Smooth muscle cell (in vitro differentiated cells): ENCODE results near the gene TUSC2. TPM values are rescaled to one million over a fixed set of nuclear protein-coding genes. Genes with fewer than 3 reads are reported as not detected.

Source experiments
- DNase-seq: peaks from one replicate; lab custom pipeline; 2025; ENCODE audit not compliant: unreplicated experiment; lab: John Stamatoyannopoulos, UW
- H2AFZ ChIP-seq: fragments of 200-600 bp; sonication (generic); 2 replicates; pipeline ENCODE4 v1.6.0; 2016; ENCODE audit warnings: antibody characterized with exemption, low read depth, mild to moderate bottlenecking
- H3F3A ChIP-seq: fragments of 200-600 bp; sonication (generic); 2 replicates; pipeline ENCODE4 v1.6.0; 2017; ENCODE audit warnings: antibody characterized with exemption, low read depth
- H3K27ac ChIP-seq: fragments of 200-600 bp; sonication (generic); 2 replicates; pipeline ENCODE4 v1.5.1; 2016; ENCODE audit warnings: low read depth, mild to moderate bottlenecking
- H3K27me3 ChIP-seq: fragments of 200-600 bp; sonication (generic); 2 replicates; pipeline ENCODE4 v1.6.1; 2016; ENCODE audit warnings: low read depth, mild to moderate bottlenecking
- H3K36me3 ChIP-seq: fragments of 200-600 bp; sonication (generic); 2 replicates; pipeline ENCODE4 v1.5.1; 2016; ENCODE audit warnings: low read depth
- H3K4me1 ChIP-seq: fragments of 200-600 bp; sonication (generic); 2 replicates; pipeline ENCODE4 v1.5.1; 2016; ENCODE audit warnings: low read depth
- H3K4me2 ChIP-seq: fragments of 200-600 bp; sonication (generic); 2 replicates; pipeline ENCODE4 v1.6.0; 2016; ENCODE audit warnings: mild to moderate bottlenecking
- H3K4me3 ChIP-seq: fragments of 200-600 bp; sonication (generic); 2 replicates; pipeline ENCODE4 v1.5.1; 2016; ENCODE audit warnings: mild to moderate bottlenecking
- H3K79me2 ChIP-seq: fragments of 200-600 bp; sonication (generic); 2 replicates; pipeline ENCODE4 v1.6.0; 2016; ENCODE audit warnings: low read depth, mild to moderate bottlenecking
- H3K9ac ChIP-seq: fragments of 200-600 bp; sonication (generic); 2 replicates; pipeline ENCODE4 v1.6.0; 2016; ENCODE audit warnings: low read depth
- H3K9me3 ChIP-seq: fragments of 200-600 bp; sonication (generic); replicated peaks from 2 replicates; pipeline ENCODE4 v1.5.1; 2016; ENCODE audit warnings: low read depth
- H4K20me1 ChIP-seq: fragments of 200-600 bp; sonication (generic); 2 replicates; pipeline ENCODE4 v1.6.0; 2016; ENCODE audit warnings: low read depth
- WGBS: methylation state at CpG from one replicate; pipeline ENCODE4 v1.1.7; 2016; ENCODE audit warnings: low lambda C conversion rate; 5-methylcytosine and 5-hydroxymethylcytosine counted together
- polyA plus RNA-seq: library from polyadenylated mRNA; unstranded; fragments of >200 nt; fragmentation: Nextera tagmentation; extraction: Ambion mirVana; gene quantifications from 2 replicates; pipeline ENCODE4 v1.2.1, GENCODE V29; 2016
- total RNA-seq: library from RNA; depleted of rRNA; stranded (reverse); fragments of >200 nt; gene quantifications from 2 replicates; pipeline ENCODE4 v1.2.3, GENCODE V29; 2014
- TF ChIP-seq, protein P1 (sequence below): fragments of 200-600 bp; sonication (generic); IDR thresholded peaks from 2 replicates; pipeline ENCODE4 v1.5.1; 2017; ENCODE audit warnings: borderline replicate concordance, mild to moderate bottlenecking, antibody characterized with exemption; ENCODE audit not compliant: insufficient read depth, poor library complexity, severe bottlenecking

Gene TUSC2
- total and polyA plus RNA-seq, 2 experiments from 2014 or later = 25.1 to 53.4 TPM

DNA sequence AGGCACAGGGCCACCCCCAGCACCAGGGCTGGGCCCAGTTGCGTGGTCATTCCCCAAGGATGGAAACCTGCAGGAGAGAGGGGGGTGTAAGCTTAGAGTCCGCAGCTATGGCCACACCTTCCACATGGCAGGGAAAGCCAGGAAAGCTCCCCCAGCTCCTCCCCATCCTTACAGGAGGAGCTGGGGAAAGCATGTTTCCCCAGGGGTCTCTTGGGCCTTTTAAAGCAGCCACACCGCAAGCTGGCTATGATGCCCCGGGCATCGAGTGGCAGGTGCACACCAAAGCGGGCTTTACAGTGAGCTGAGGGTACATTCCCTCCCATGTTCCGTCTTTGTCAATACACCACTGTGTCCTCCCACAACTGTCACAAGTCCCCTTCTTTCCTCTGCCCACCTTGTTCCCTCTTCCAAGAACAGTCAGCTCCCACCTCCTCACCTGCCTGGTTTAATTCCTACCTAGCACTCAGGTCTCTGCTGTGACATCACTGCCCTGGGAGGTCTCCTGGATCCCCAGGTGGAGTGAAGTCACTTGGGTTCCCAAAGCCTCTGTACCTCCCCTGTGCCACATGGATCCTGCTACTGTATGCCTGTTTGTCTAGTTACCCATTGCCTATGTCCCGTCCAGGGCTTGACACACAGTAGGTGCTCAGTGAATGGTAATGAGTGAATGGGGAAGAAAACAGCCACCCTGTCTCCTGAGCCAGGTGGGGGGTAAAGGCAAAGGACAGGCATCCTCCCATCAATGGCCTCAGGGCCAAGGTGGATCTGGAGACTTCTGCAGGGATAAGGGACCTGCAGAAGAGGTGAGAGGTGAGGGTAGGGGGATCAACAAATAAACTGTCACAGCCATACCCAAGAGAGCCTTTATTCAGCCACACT is 32.2 kb downstream of the TUSC2 start:
- WGBS = 96% methylated on average over 8 of the region's 8 CpGs
- H3K36me3 ChIP-seq = no peaks in the 10 kb centered on the region
- no peaks in the 10 kb centered on the region for H3K27me3 ChIP-seq
- H3K4me2 ChIP-seq = no peak overlapping the region
- H3K79me2 ChIP-seq = peaks cover 11% of the 10 kb centered on the region
- no peak overlapping the region for H3K9ac ChIP-seq
- no peak for DNase-seq
- peaks cover 22% of the 10 kb centered on the region for H3K4me1 ChIP-seq
- no peaks in the 10 kb centered on the region for H4K20me1 ChIP-seq
- H3F3A ChIP-seq = peaks cover 4% of the 10 kb centered on the region
- no peak overlapping the region for H3K4me3 ChIP-seq
- no peak overlapping the region for H2AFZ ChIP-seq
- no peaks in the 10 kb centered on the region for H3K9me3 ChIP-seq
- TF ChIP-seq, protein P1, sequence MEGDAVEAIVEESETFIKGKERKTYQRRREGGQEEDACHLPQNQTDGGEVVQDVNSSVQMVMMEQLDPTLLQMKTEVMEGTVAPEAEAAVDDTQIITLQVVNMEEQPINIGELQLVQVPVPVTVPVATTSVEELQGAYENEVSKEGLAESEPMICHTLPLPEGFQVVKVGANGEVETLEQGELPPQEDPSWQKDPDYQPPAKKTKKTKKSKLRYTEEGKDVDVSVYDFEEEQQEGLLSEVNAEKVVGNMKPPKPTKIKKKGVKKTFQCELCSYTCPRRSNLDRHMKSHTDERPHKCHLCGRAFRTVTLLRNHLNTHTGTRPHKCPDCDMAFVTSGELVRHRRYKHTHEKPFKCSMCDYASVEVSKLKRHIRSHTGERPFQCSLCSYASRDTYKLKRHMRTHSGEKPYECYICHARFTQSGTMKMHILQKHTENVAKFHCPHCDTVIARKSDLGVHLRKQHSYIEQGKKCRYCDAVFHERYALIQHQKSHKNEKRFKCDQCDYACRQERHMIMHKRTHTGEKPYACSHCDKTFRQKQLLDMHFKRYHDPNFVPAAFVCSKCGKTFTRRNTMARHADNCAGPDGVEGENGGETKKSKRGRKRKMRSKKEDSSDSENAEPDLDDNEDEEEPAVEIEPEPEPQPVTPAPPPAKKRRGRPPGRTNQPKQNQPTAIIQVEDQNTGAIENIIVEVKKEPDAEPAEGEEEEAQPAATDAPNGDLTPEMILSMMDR = no peak
- H3K27ac ChIP-seq = no peak overlapping the region

DNA sequence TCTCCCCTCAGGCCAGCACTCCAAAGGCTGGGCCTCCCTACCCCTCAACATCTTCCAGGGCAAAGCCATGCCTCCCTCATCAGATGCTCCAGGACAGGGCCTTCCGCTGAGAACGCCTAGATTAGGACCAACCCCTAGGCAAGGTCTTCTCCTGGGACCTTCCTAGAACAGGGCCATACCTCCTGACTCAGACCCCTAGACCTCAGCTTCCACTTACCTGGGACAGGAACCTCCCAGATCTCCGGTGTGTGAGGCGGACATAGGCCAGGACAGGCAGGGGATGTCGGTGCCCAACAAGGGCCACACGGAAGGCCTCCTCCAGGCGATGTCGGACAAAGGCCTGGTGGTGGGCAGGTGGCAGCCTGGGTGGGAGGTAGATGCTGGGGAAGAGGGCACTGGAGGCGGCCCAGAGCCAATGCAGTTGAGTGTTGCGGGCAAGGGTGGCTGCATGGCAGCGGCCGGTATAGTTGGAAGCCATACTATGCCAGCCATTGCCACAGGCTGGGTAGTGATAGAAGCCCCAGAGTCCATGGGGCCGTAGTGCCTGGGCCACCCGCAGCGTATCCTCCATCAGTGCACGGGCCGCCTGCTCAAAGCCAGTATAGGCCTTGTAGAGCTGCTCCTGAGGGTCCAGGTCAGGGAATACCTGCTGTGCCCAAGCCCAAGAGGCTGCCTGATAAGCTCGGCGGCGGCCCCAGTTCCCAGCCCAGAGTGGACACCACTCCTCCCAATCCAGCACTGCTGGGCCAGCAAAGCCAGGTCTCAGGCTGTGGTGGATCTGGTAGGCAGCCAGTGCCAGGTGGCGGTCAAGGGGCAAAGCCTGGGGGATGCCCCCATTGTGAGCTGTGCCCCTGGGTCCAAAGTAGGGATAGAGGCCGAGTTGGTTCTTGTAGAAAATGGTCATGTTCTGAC is 33.3 kb downstream of the TUSC2 start:
- Histone ChIP-seq H3K27ac (no peak overlapping the region), H3K9ac (no peak overlapping the region), H3F3A (no peaks in the 10 kb centered on the region), H3K4me2 (no peak overlapping the region), H3K9me3 (no peaks in the 10 kb centered on the region), H2AFZ (no peak overlapping the region), H4K20me1 (no peaks in the 10 kb centered on the region), H3K4me3 (no peak overlapping the region), H3K4me1 (peaks cover 17% of the 10 kb centered on the region), H3K79me2 (peaks cover 11% of the 10 kb centered on the region), H3K27me3 (no peaks in the 10 kb centered on the region), H3K36me3 (no peaks in the 10 kb centered on the region)
- DNase-seq = no peak
- 97% methylated on average over 22 of the region's 22 CpGs for WGBS
- TF ChIP-seq, protein P1 = no peak

DNA sequence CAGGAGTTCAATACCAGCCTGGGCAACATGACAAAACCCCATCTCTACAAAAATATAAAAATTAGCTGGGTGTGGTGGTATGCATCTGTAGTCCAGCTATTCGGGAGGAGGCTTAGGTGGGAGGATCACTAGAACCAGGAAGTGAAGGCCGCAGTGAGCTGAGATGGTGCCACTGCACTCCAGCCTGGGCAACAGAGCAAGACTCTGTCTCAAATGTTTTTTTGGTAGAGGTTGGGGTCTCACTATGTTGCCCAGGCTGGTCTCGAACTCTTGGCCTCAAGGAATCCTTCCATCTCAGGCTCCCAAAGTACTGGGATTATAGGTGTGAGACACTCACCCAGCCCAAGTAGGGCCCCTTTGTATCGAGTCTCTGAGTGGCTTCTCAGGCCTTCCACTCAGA is 33.9 kb downstream of the TUSC2 start:
- Histone ChIP-seq H3K4me2 (no peak overlapping the region), H3K9me3 (no peaks in the 10 kb centered on the region), H3F3A (no peaks in the 10 kb centered on the region), H2AFZ (no peak overlapping the region), H3K4me3 (no peak overlapping the region), H3K4me1 (peaks cover 15% of the 10 kb centered on the region), H3K36me3 (no peaks in the 10 kb centered on the region), H3K27ac (no peak overlapping the region), H3K79me2 (peaks cover 11% of the 10 kb centered on the region), H3K27me3 (no peaks in the 10 kb centered on the region), H4K20me1 (no peaks in the 10 kb centered on the region), H3K9ac (no peak overlapping the region)
- TF ChIP-seq, protein P1 = no peak
- no peak for DNase-seq
- 93% methylated on average over 4 of the region's 4 CpGs for WGBS
